Loucy (cell line): ENCODE data around the gene ATP11A.

Experiments used
- CTCF ChIP-seq: fragments of 200-600 bp; sonication (generic); conservative IDR thresholded peaks from 2 replicates; pipeline ENCODE4 v1.5.1; 2014; ENCODE audit warnings: mild to moderate bottlenecking, antibody characterized with exemption, low read length
- EZH2phosphoT487 ChIP-seq: fragments of 200-600 bp; IDR thresholded peaks from 2 replicates; pipeline ENCODE4 v1.6.1; 2018; ENCODE audit warnings: antibody characterized with exemption, mild to moderate bottlenecking, moderate library complexity, borderline replicate concordance

DNA sequence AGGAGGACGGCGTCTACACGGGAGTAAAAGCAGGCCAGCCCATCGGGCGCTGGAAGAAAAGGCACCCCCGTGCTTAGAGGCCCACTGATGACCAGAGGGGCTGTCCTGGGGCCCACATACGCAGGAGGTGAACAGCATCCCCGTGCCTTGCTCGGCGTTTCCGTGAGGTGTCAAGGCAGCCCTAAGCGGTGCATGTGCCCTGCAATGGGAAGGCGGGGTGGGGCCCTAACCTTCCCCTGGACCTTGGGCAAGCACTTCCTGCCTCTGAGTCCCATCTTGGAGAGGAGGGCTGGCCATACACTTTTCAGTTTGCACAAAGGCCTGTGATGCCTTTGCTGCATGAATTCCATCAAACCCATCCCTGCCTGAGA is 47.8 kb upstream of the ATP11A start:
- TF ChIP-seq CTCF (no peak), EZH2phosphoT487 (no peak)
